OCI-LY7 (cell line): Measurements from ENCODE around the gene MTERF4.

Experiments used
- EZH2phosphoT487 ChIP-seq: fragments of 200-600 bp; sonication (generic); IDR thresholded peaks from 2 replicates; pipeline ENCODE4 v1.6.1; 2018; ENCODE audit warnings: low read depth, borderline replicate concordance, mild to moderate bottlenecking, mixed run types, antibody characterized with exemption, low read length, moderate library complexity, mixed read lengths
- TF ChIP-seq, protein P1 (sequence below): fragments of 200-600 bp; sonication (generic); conservative IDR thresholded peaks from 2 replicates; pipeline ENCODE4 v1.5.1; 2014; ENCODE audit warnings: mild to moderate bottlenecking, antibody characterized with exemption, low read length, moderate library complexity, mixed read lengths

GRCh38 chr2:241088791-241089732, 13.0 kb downstream of the MTERF4 start:
- no peak for TF ChIP-seq EZH2phosphoT487
- TF ChIP-seq, protein P1, sequence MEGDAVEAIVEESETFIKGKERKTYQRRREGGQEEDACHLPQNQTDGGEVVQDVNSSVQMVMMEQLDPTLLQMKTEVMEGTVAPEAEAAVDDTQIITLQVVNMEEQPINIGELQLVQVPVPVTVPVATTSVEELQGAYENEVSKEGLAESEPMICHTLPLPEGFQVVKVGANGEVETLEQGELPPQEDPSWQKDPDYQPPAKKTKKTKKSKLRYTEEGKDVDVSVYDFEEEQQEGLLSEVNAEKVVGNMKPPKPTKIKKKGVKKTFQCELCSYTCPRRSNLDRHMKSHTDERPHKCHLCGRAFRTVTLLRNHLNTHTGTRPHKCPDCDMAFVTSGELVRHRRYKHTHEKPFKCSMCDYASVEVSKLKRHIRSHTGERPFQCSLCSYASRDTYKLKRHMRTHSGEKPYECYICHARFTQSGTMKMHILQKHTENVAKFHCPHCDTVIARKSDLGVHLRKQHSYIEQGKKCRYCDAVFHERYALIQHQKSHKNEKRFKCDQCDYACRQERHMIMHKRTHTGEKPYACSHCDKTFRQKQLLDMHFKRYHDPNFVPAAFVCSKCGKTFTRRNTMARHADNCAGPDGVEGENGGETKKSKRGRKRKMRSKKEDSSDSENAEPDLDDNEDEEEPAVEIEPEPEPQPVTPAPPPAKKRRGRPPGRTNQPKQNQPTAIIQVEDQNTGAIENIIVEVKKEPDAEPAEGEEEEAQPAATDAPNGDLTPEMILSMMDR: no peak
